Measurements from ENCODE around the gene PPFIA1.

Gene PPFIA1

DNA sequence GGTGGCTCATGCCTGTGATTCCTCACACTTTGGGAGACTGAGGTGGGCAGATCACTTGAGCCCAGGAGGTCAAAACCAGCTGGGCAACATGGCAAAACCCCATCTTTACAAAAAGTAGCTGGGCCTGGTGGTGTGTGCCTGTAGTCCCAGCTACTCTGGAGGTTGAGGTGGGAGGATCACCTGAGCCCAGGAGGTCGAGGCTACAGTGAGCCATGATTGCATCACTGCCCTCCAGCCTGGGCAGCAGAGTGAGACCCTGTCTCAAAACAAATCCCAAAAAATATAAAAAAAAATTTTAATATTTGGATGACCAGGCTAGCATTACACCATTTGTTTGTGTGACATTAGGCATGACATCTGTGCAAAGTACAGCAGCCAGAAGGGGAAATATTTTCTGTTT lies 78.1 kb downstream of the PPFIA1 start:
- DNase-seq (ENCODE audit: low read depth in 1 of 2, low spot score in 1 of 2), result no peak
- H3K4me3 ChIP-seq (replicated peaks; ENCODE audit: insufficient read depth, low read length), result no peak overlapping the region
- TF ChIP-seq CTCF (IDR thresholded peaks at IDR 0.05; ENCODE audit: insufficient read depth, low read length) (no peak), POLR2AphosphoS5 (IDR thresholded peaks at IDR 0.05; ENCODE audit: low read depth) (no peak), GABPA (IDR thresholded peaks at IDR 0.05; ENCODE audit: low read depth) (no peak)
- H3K27ac ChIP-seq (replicated peaks), result no peak overlapping the region
- no peaks in the 10 kb centered on the region for H3K27me3 ChIP-seq (ENCODE audit: insufficient read depth, poor library complexity, severe bottlenecking)

DNA sequence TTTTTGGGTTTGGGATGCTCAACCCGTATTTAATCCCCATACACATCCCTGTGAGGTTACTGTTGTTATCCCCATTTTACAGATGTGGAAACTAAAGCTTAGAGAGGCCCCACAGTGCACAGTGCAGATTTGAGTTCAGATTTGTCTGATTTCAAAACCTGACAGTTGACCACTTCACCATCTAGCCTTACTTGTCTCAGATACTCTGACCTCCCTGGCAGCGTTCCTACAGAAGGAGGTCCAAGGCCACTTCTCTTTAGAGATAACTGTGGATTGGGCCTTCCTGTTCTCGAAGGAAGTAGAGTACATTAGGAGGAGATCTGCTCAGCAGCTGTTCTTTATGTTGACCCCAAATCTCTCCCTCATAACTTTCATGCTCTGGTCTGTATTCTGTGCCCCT lies 81.2 kb downstream of the PPFIA1 start:
- TF ChIP-seq REST (IDR thresholded peaks at IDR 0.05; ENCODE audit: insufficient replicate concordance, low read depth), result no peak
- no peak for TF ChIP-seq CTCF (IDR thresholded peaks at IDR 0.05; ENCODE audit: insufficient read depth, low read length)
- TF ChIP-seq POLR2AphosphoS5 (IDR thresholded peaks at IDR 0.05; ENCODE audit: low read depth), result no peak
- no peak for TF ChIP-seq SPI1 (IDR thresholded peaks at IDR 0.05; ENCODE audit: borderline replicate concordance, low read depth)
- no peak for TF ChIP-seq GABPA (IDR thresholded peaks at IDR 0.05; ENCODE audit: low read depth)
- no peak overlapping the region for H3K27ac ChIP-seq (replicated peaks)
- H3K27me3 ChIP-seq (ENCODE audit: insufficient read depth, poor library complexity, severe bottlenecking), result no peaks in the 10 kb centered on the region
- H3K4me3 ChIP-seq (replicated peaks; ENCODE audit: insufficient read depth, low read length), result no peak overlapping the region
- no peak for DNase-seq (ENCODE audit: low read depth in 1 of 2, low spot score in 1 of 2)

GRCh38 chr11:70352100-70352499 lies 81.6 kb downstream of the PPFIA1 start:
- H3K4me3 ChIP-seq (replicated peaks; ENCODE audit: insufficient read depth, low read length), result no peak overlapping the region
- H3K27me3 ChIP-seq (ENCODE audit: insufficient read depth, poor library complexity, severe bottlenecking), result no peaks in the 10 kb centered on the region
- DNase-seq (ENCODE audit: low read depth in 1 of 2, low spot score in 1 of 2), result no peak
- TF ChIP-seq REST (IDR thresholded peaks at IDR 0.05; ENCODE audit: insufficient replicate concordance, low read depth), result no peak
- TF ChIP-seq CTCF (IDR thresholded peaks at IDR 0.05; ENCODE audit: insufficient read depth, low read length), result no peak
- H3K27ac ChIP-seq (replicated peaks), result no peak overlapping the region

- DNase-seq (ENCODE audit: low read depth in 1 of 2, low spot score in 1 of 2), result no peak
- H3K27me3 ChIP-seq (ENCODE audit: insufficient read depth, poor library complexity, severe bottlenecking), result no peaks in the 10 kb centered on the region
- TF ChIP-seq CTCF (IDR thresholded peaks at IDR 0.05; ENCODE audit: insufficient read depth, low read length) (no peak), POLR2AphosphoS5 (IDR thresholded peaks at IDR 0.05; ENCODE audit: low read depth) (no peak), REST (IDR thresholded peaks at IDR 0.05; ENCODE audit: insufficient replicate concordance, low read depth) (no peak), GABPA (IDR thresholded peaks at IDR 0.05; ENCODE audit: low read depth) (no peak), SPI1 (IDR thresholded peaks at IDR 0.05; ENCODE audit: borderline replicate concordance, low read depth) (no peak)
- H3K27ac ChIP-seq (replicated peaks), result no peak overlapping the region
- no peak overlapping the region for H3K4me3 ChIP-seq (replicated peaks; ENCODE audit: insufficient read depth, low read length)
These were observed 82.1 kb downstream of the PPFIA1 start for GRCh38 chr11:70352601-70353000.

Data from HL-60 (cell line).